MM.1S (cell line): ENCODE data around the gene CLC.

Experiments used
- DNase-seq: peaks from one replicate; pipeline ENCODE4 v3.0.0-alpha.2; 2015
- H2AFZ ChIP-seq: fragments of 300-600 bp; sonication (generic); 2 replicates; pipeline ENCODE4 v1.6.0; 2016; ENCODE audit warnings: antibody characterized with exemption, low read length
- H3F3A ChIP-seq: fragments of 300-600 bp; sonication (generic); 2 replicates; pipeline ENCODE4 v1.6.1; 2016; ENCODE audit warnings: mild to moderate bottlenecking, antibody characterized with exemption, low read length, moderate library complexity, mixed read lengths; ENCODE audit not compliant: insufficient read depth
- H3K27ac ChIP-seq: fragments of 300-600 bp; sonication (generic); 2 replicates; pipeline ENCODE4 v1.5.1; 2016; ENCODE audit warnings: mild to moderate bottlenecking, low read length
- H3K27me3 ChIP-seq: fragments of 300-600 bp; sonication (generic); replicated peaks from 2 replicates; pipeline ENCODE4 v1.6.0; 2016; ENCODE audit warnings: low read length; ENCODE audit not compliant: insufficient read depth
- H3K36me3 ChIP-seq: fragments of 300-600 bp; sonication (generic); replicated peaks from 2 replicates; pipeline ENCODE4 v1.6.1; 2016; ENCODE audit warnings: mild to moderate bottlenecking, low read length, mixed read lengths; ENCODE audit not compliant: insufficient read depth
- H3K4me1 ChIP-seq: fragments of 300-600 bp; sonication (generic); 2 replicates; pipeline ENCODE4 v1.6.1; 2016; ENCODE audit warnings: low read length, mixed read lengths
- H3K4me2 ChIP-seq: fragments of 300-600 bp; sonication (generic); 2 replicates; pipeline ENCODE4 v1.6.0; 2016; ENCODE audit warnings: low read depth, low read length
- H3K4me3 ChIP-seq: fragments of 300-600 bp; sonication (generic); 2 replicates; pipeline ENCODE4 v1.5.1; 2016; ENCODE audit warnings: low read length, mixed read lengths
- H3K79me2 ChIP-seq: fragments of 300-600 bp; sonication (generic); 2 replicates; pipeline ENCODE4 v1.6.1; 2016; ENCODE audit warnings: mixed run types, low read length, mixed read lengths
- H3K9ac ChIP-seq: fragments of 300-600 bp; sonication (generic); 2 replicates; pipeline ENCODE4 v1.6.1; 2016; ENCODE audit warnings: low read length, mixed read lengths
- H3K9me2 ChIP-seq: fragments of 300-600 bp; sonication (generic); replicated peaks from 2 replicates; pipeline ENCODE4 v1.6.1; 2016; ENCODE audit warnings: mild to moderate bottlenecking, low read length, mixed read lengths; ENCODE audit not compliant: insufficient read depth
- H3K9me3 ChIP-seq: fragments of 300-600 bp; sonication (generic); replicated peaks from 2 replicates; pipeline ENCODE4 v1.6.1; 2016; ENCODE audit warnings: mild to moderate bottlenecking, low read length, mixed read lengths; ENCODE audit not compliant: insufficient read depth
- H4K20me1 ChIP-seq: fragments of 300-600 bp; sonication (generic); 2 replicates; pipeline ENCODE4 v1.6.1; 2016; ENCODE audit warnings: mild to moderate bottlenecking, low read length, moderate library complexity, mixed read lengths; ENCODE audit not compliant: insufficient read depth
- EZH2 ChIP-seq: fragments of 300-600 bp; sonication (generic); optimal IDR thresholded peaks from 2 replicates; pipeline ENCODE3; 2017; ENCODE audit warnings: low read depth, mild to moderate bottlenecking, antibody characterized with exemption, low read length, mixed read lengths
- EZH2phosphoT487 ChIP-seq: fragments of 300-600 bp; sonication (generic); IDR thresholded peaks from 2 replicates; pipeline ENCODE4 v1.6.1; 2018; ENCODE audit warnings: antibody characterized with exemption, low read length
- TF ChIP-seq, protein P1 (sequence below): fragments of 300-600 bp; sonication (generic); IDR thresholded peaks from 2 replicates; pipeline ENCODE4 v1.5.1; 2016; ENCODE audit warnings: antibody characterized with exemption, low read length, mixed read lengths

Gene CLC

DNA sequence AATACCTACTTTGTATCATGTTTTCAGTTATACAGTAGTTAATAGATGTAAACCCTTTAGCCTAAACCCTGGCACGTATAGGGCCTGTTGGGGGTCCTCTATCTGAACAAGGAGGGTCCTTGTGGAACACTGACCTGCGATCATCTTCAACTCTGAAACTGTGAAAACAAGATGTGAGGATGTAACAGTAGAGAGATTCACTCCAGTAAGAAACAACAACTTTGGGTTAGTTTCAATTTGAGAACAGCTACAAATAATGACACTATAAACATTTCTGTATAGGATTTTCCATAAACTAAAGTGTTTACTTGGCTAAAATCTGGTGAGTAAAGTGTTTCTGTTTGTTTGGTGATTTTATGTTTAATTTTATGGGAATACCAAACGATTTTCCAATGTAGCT lies 2.1 kb downstream of the CLC start:
- Histone ChIP-seq H3K4me2 (no peak overlapping the region), H3K9me3 (no peaks in the 10 kb centered on the region), H3K9ac (no peak overlapping the region), H3K4me3 (no peak overlapping the region), H3K27me3 (no peaks in the 10 kb centered on the region), H3K36me3 (no peaks in the 10 kb centered on the region), H3K9me2 (no peaks in the 10 kb centered on the region), H2AFZ (no peak overlapping the region), H3F3A (no peaks in the 10 kb centered on the region), H4K20me1 (no peaks in the 10 kb centered on the region), H3K4me1 (peaks cover 9% of the 10 kb centered on the region), H3K79me2 (no peaks in the 10 kb centered on the region), H3K27ac (no peak overlapping the region)
- TF ChIP-seq, protein P1, sequence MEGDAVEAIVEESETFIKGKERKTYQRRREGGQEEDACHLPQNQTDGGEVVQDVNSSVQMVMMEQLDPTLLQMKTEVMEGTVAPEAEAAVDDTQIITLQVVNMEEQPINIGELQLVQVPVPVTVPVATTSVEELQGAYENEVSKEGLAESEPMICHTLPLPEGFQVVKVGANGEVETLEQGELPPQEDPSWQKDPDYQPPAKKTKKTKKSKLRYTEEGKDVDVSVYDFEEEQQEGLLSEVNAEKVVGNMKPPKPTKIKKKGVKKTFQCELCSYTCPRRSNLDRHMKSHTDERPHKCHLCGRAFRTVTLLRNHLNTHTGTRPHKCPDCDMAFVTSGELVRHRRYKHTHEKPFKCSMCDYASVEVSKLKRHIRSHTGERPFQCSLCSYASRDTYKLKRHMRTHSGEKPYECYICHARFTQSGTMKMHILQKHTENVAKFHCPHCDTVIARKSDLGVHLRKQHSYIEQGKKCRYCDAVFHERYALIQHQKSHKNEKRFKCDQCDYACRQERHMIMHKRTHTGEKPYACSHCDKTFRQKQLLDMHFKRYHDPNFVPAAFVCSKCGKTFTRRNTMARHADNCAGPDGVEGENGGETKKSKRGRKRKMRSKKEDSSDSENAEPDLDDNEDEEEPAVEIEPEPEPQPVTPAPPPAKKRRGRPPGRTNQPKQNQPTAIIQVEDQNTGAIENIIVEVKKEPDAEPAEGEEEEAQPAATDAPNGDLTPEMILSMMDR: no peak
- TF ChIP-seq EZH2phosphoT487 (no peak), EZH2 (no peak)
- no peak for DNase-seq

DNA sequence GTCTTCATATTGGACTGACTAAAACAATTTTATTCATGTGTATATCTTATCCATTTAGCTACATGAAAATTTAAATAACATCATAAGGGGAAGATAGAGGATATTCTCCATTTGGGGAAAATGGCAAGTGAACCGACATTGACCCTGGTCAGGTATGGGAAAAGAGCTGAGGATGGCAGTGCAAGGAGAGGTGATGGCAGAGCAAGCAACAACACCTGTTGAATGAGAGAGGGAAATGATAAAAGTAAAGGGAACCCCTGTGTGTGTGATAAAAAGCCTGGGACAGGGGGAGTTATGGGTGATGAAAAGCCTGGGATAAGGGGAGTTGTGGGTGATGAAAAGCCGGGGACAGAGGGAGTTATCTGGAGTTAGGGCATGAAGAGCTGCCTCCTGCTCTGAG lies 4.0 kb downstream of the CLC start:
- Histone ChIP-seq H3K27me3 (no peaks in the 10 kb centered on the region), H3K9me2 (no peaks in the 10 kb centered on the region), H3K4me3 (no peak overlapping the region), H3K4me1 (no peaks in the 10 kb centered on the region), H3F3A (no peaks in the 10 kb centered on the region), H3K9ac (no peak overlapping the region), H3K4me2 (no peak overlapping the region), H3K79me2 (no peaks in the 10 kb centered on the region), H3K36me3 (no peaks in the 10 kb centered on the region), H4K20me1 (no peaks in the 10 kb centered on the region), H2AFZ (no peak overlapping the region), H3K27ac (no peak overlapping the region), H3K9me3 (no peaks in the 10 kb centered on the region)
- TF ChIP-seq EZH2phosphoT487 (no peak), EZH2 (no peak)
- TF ChIP-seq, protein P1: no peak
- no peak for DNase-seq

DNA sequence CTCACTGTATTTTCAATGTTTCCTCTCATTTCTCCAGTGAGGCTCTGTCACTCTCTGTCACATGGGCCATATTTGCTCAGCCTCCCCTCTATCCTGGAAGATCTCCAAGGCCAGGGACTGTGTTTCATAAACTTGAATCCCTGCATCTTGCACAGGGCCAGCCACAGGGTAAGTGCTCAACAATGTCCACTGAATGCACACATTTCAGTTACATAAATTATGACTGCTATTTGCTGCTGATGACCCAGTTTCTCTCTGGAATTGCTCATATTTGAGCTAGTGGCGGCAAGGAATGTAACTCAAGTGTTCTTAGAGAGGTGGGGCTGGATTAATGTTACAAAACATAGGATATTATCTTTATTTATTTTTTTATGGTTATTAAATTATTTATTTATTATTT lies 6.1 kb downstream of the CLC start:
- Histone ChIP-seq H3K79me2 (no peaks in the 10 kb centered on the region), H3K9ac (no peak overlapping the region), H3K9me3 (no peaks in the 10 kb centered on the region), H3F3A (peaks cover 9% of the 10 kb centered on the region), H2AFZ (no peak overlapping the region), H3K27me3 (no peaks in the 10 kb centered on the region), H3K27ac (no peak overlapping the region), H3K9me2 (no peaks in the 10 kb centered on the region), H3K4me1 (peaks cover 14% of the 10 kb centered on the region), H3K4me2 (no peak overlapping the region), H3K4me3 (no peak overlapping the region), H4K20me1 (no peaks in the 10 kb centered on the region), H3K36me3 (no peaks in the 10 kb centered on the region)
- no peak for DNase-seq
- TF ChIP-seq, protein P1: no peak
- TF ChIP-seq EZH2phosphoT487 (no peak), EZH2 (no peak)
